ENCODE results near the gene CELF1. TPM values are rescaled to one million over a fixed set of nuclear protein-coding genes. Genes with fewer than 3 reads are reported as not detected.

CELF1 gene
- total and polyA plus RNA-seq, 10 of the 15 experiments (the other 5 are each of a cell fraction or from before 2014, with no cell fraction given) = 35.3 to 128 (median 85.7) TPM

DNA sequence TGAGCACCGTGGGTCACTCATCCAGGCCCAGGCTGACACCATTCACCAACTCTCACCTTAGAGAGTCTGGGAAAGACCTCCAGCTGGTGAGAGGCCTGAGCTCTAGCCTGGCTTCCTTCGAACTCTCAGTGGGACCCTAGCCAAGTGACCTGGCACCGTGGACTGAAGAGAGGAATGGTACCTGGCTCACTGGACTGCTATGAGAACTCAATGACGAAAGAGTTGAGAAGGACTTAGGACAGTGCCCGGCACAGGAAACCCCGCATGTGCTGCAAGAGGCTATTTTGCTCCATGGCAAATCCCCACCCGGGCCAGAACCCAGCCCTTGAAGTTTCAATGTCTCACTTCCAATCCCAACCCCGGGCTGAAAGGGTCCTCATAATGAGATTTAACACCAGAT is 103.4 kb downstream of the CELF1 start:
- no peaks in the 10 kb centered on the region for H3K9me3 ChIP-seq (replicated peaks; ENCODE audit: control insufficient read depth, insufficient read depth, low read length)
- no peaks in the 10 kb centered on the region for H3K36me3 ChIP-seq (ENCODE audit: control insufficient read depth in 2 of 2, insufficient read depth in 2 of 2, low read length in 1 of 2)
- intact Hi-C loops (cut with micrococcal nuclease; ENCODE audit: unreplicated experiment) (no loop called here), in situ Hi-C loops (cut with MboI) (no loop called here)
- H3K4me3 ChIP-seq = no peak overlapping the region
- H3K27ac ChIP-seq (ENCODE audit: control insufficient read depth, insufficient read depth) = no peak overlapping the region
- SMC1A ChIA-PET (ENCODE audit: uncharacterized antibody, unreplicated experiment) = interaction anchor here (1.0 kb wide), 1 partner anchor 10 kb away, joined by 3 read pairs; no protein-coding TSS in a partner anchor
- no peak overlapping the region for H3K9ac ChIP-seq (ENCODE audit: control insufficient read depth, insufficient read depth, low read length)
- no peak overlapping the region for H3K4me2 ChIP-seq (ENCODE audit: control insufficient read depth, insufficient read depth)
- no peak overlapping the region for H2AFZ ChIP-seq (ENCODE audit: control insufficient read depth, low read depth, low read length)
- H4K20me1 ChIP-seq (ENCODE audit: control insufficient read depth, insufficient read depth) = no peaks in the 10 kb centered on the region
- 79% methylated on average over 8 of the region's 8 CpGs for WGBS (ENCODE audit: insufficient coverage, insufficient replicate concordance, low lambda C conversion rate, missing lambda C conversion rate)
- TF ChIP-seq, protein P1, sequence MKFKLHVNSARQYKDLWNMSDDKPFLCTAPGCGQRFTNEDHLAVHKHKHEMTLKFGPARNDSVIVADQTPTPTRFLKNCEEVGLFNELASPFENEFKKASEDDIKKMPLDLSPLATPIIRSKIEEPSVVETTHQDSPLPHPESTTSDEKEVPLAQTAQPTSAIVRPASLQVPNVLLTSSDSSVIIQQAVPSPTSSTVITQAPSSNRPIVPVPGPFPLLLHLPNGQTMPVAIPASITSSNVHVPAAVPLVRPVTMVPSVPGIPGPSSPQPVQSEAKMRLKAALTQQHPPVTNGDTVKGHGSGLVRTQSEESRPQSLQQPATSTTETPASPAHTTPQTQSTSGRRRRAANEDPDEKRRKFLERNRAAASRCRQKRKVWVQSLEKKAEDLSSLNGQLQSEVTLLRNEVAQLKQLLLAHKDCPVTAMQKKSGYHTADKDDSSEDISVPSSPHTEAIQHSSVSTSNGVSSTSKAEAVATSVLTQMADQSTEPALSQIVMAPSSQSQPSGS (IDR thresholded peaks at IDR 0.05; ENCODE audit: low read length) = no peak
- TF ChIP-seq, protein P2, sequence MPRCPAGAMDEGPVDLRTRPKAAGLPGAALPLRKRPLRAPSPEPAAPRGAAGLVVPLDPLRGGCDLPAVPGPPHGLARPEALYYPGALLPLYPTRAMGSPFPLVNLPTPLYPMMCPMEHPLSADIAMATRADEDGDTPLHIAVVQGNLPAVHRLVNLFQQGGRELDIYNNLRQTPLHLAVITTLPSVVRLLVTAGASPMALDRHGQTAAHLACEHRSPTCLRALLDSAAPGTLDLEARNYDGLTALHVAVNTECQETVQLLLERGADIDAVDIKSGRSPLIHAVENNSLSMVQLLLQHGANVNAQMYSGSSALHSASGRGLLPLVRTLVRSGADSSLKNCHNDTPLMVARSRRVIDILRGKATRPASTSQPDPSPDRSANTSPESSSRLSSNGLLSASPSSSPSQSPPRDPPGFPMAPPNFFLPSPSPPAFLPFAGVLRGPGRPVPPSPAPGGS (IDR thresholded peaks at IDR 0.05; ENCODE audit: borderline replicate concordance, insufficient read depth, low read depth, low read length, poor library complexity, severe bottlenecking) = no peak
- TF ChIP-seq, protein P3, sequence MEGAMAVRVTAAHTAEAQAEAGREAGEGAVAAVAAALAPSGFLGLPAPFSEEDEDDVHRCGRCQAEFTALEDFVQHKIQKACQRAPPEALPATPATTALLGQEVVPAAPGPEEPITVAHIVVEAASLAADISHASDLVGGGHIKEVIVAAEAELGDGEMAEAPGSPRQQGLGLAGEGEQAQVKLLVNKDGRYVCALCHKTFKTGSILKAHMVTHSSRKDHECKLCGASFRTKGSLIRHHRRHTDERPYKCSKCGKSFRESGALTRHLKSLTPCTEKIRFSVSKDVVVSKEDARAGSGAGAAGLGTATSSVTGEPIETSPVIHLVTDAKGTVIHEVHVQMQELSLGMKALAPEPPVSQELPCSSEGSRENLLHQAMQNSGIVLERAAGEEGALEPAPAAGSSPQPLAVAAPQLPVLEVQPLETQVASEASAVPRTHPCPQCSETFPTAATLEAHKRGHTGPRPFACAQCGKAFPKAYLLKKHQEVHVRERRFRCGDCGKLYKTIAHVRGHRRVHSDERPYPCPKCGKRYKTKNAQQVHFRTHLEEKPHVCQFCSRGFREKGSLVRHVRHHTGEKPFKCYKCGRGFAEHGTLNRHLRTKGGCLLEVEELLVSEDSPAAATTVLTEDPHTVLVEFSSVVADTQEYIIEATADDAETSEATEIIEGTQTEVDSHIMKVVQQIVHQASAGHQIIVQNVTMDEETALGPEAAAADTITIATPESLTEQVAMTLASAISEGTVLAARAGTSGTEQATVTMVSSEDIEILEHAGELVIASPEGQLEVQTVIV (IDR thresholded peaks at IDR 0.05; ENCODE audit: borderline replicate concordance, partially characterized antibody) = no peak
- TF ChIP-seq, protein P4, sequence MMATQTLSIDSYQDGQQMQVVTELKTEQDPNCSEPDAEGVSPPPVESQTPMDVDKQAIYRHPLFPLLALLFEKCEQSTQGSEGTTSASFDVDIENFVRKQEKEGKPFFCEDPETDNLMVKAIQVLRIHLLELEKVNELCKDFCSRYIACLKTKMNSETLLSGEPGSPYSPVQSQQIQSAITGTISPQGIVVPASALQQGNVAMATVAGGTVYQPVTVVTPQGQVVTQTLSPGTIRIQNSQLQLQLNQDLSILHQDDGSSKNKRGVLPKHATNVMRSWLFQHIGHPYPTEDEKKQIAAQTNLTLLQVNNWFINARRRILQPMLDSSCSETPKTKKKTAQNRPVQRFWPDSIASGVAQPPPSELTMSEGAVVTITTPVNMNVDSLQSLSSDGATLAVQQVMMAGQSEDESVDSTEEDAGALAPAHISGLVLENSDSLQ (IDR thresholded peaks at IDR 0.05) = no peak
- TF ChIP-seq ESRRA (IDR thresholded peaks at IDR 0.05; ENCODE audit: low read length) (no peak), GATAD2B (conservative IDR thresholded peaks at IDR 0.05; ENCODE audit: low read depth) (no peak), POLR2AphosphoS2 (IDR thresholded peaks at IDR 0.05; ENCODE audit: low read depth, low read length) (no peak)
- RAD21 ChIA-PET (ENCODE audit: unreplicated experiment) = no interaction called here
- DNase-seq (ENCODE audit: low read depth, low spot score) (no peak), FAIRE-seq (no peak), ATAC-seq (no peak)
- CTCF ChIA-PET = no interaction called here
- no peaks in the 10 kb centered on the region for H3K27me3 ChIP-seq (replicated peaks in 1 of 2; ENCODE audit: control insufficient read depth in 2 of 2, insufficient read depth in 2 of 2, low read length in 1 of 2)
- no peaks in the 10 kb centered on the region for H3K4me1 ChIP-seq (ENCODE audit: control insufficient read depth, insufficient read depth, low read length)
- POLR2A ChIA-PET = interaction anchor here (0.6 kb wide), 1 partner anchor 150 kb away, joined by 7 read pairs; no protein-coding TSS in a partner anchor
- no TSS peak for BruUV-seq (replicated peaks)
- no peaks in the 10 kb centered on the region for H3K79me2 ChIP-seq (ENCODE audit: control insufficient read depth, insufficient read depth, low read length)
